Measurements from ENCODE around the gene CYSTM1.

CYSTM1 gene

GRCh38 chr5:140181002-140181483 is 6.1 kb downstream of the CYSTM1 start:
- Histone ChIP-seq H3K27me3 (replicated peaks; ENCODE audit: control insufficient read depth, insufficient read depth, low read length) (no peaks in the 10 kb centered on the region), H3K9ac (ENCODE audit: low read length) (peak overlapping the region; percentile 56)

DNA sequence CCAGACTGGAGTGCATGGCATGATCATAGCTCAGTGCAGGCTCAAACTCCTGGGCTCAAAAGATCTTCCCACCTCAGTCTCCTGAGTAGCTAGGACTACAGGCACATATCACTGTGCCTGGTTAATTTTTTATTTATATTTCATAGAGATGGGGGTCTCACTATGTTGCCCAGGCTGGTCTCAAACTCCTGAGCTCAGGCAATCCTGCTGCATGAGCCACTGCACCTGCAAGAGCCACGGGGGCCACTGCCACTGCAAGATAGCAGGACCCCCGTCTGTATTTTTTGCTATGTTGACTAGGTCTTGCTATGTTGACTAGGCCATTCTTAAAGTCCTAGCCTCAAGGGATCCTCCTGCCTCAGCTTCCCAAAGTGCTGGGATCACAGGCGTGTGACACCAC is 6.5 kb downstream of the CYSTM1 start:
- Histone ChIP-seq H3K9ac (ENCODE audit: low read length) (peak overlapping the region; percentile 56), H3K27me3 (replicated peaks; ENCODE audit: control insufficient read depth, insufficient read depth, low read length) (no peaks in the 10 kb centered on the region)
- no peak for DNase-seq (ENCODE audit: low read depth)

More at GRCh38 chr5:140181002-140181483, 6.1 kb downstream of the CYSTM1 start:
- DNase-seq (ENCODE audit: low read depth) = no peak
- Histone ChIP-seq H3K36me3 (ENCODE audit: control insufficient read depth, insufficient read depth, low read length, severe bottlenecking) (no peaks in the 10 kb centered on the region), H3K4me3 (ENCODE audit: low read length) (peak overlapping the region; percentile 45), H3K9me3 (ENCODE audit: control insufficient read depth, low read length) (no peaks in the 10 kb centered on the region), H3K4me1 (ENCODE audit: control insufficient read depth, insufficient read depth, low read length) (peaks cover 67% of the 10 kb centered on the region)

DNA sequence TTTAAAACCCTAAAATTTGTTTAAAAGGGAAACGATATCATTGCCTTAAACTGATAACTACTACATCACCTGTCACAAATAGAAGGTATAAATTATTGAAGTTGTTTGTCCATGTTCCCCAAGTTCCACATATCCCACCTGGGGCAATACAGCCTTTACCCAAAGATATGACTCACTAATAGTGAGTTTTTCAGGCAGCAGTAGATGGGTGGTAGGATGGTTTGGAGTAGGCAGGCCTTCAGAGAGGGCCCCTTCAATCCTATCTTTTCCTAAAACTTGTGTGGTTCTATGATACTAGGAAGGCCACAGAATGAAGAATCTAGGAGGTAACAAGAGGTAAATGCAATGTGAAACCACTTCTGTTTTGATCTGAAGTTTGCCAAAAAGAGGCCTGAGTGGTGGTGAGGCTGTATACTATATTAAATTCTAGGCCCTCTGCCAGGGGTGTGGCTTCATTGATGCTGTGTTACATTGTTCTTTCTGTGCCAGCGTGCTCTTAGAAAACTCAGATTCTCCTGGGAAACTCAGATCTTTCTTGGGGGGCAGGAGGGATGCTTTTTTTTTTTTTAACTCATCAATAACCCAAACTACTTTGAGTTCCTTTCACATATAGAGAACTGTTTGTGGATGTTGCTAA is 7.2 kb downstream of the CYSTM1 start:
- Histone ChIP-seq H3K36me3 (ENCODE audit: control insufficient read depth, insufficient read depth, low read length, severe bottlenecking) (no peaks in the 10 kb centered on the region), H3K4me3 (ENCODE audit: low read length) (peak overlapping the region; percentile 58), H3K9me3 (ENCODE audit: control insufficient read depth, low read length) (no peaks in the 10 kb centered on the region), H3K4me1 (ENCODE audit: control insufficient read depth, insufficient read depth, low read length) (peaks cover 57% of the 10 kb centered on the region), H3K9ac (ENCODE audit: low read length) (peak overlapping the region; percentile 75), H3K27me3 (replicated peaks; ENCODE audit: control insufficient read depth, insufficient read depth, low read length) (no peaks in the 10 kb centered on the region)
- DNase-seq (ENCODE audit: low read depth) = peak; percentile 83

More for the DNA sequence above, 6.5 kb downstream of the CYSTM1 start:
- Histone ChIP-seq H3K4me1 (ENCODE audit: control insufficient read depth, insufficient read depth, low read length) (peaks cover 62% of the 10 kb centered on the region), H3K36me3 (ENCODE audit: control insufficient read depth, insufficient read depth, low read length, severe bottlenecking) (no peaks in the 10 kb centered on the region), H3K9me3 (ENCODE audit: control insufficient read depth, low read length) (no peaks in the 10 kb centered on the region), H3K4me3 (ENCODE audit: low read length) (no peak overlapping the region)

DNA sequence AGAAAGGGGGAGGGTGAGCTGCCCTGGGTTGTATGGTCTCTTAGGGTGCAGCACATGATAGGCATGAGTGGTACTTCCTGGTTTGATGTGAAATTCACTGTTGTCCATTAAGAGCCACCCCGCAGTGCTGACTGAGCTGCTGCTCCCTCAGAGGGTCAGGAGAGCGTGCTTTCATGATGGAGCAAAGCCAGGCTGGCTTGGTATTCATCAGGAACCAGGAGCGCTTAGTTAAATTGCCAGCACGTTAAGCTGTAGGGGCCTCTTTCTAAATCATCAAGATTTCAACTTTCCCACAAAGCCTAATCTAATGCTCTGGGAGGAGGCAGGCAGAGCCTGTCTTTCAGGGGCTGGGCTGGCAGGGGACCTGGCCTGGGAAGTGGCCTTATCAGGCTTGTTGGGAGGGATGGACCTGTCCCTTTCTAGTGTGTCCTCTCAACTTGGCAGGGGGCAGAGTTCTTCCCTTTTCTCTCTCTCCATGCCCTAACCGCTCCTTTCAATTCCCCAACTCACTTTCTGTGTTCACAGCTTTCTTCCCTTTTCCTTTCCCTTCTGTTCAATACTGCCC is 7.9 kb downstream of the CYSTM1 start:
- peak overlapping the region; percentile 58 for H3K4me3 ChIP-seq (ENCODE audit: low read length)
- no peaks in the 10 kb centered on the region for H3K36me3 ChIP-seq (ENCODE audit: control insufficient read depth, insufficient read depth, low read length, severe bottlenecking)

DNA sequence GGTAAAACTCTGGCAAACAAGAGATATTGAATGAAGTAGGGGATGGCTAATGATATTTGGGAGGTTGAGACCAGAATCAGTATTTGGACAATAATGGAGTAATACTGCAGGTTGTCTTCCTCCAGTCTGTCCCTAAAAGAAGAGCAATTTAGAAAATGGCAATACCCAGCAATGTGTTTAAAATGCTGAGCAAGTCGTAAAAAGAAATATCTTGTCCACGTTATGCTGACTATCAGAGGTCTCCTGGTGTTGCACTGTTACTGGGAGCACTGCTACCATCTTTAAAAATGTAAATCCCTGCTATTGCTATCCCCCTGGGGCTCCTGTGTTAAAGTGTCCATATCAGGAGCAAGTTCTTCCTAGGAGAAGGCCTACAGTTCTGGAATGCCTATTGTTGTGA is 10.4 kb downstream of the CYSTM1 start:
- Histone ChIP-seq H3K27me3 (replicated peaks; ENCODE audit: control insufficient read depth, insufficient read depth, low read length) (no peaks in the 10 kb centered on the region), H3K36me3 (ENCODE audit: control insufficient read depth, insufficient read depth, low read length, severe bottlenecking) (no peaks in the 10 kb centered on the region), H3K4me3 (ENCODE audit: low read length) (no peak overlapping the region), H3K9ac (ENCODE audit: low read length) (no peak overlapping the region), H3K4me1 (ENCODE audit: control insufficient read depth, insufficient read depth, low read length) (peaks cover 43% of the 10 kb centered on the region), H3K9me3 (ENCODE audit: control insufficient read depth, low read length) (no peaks in the 10 kb centered on the region)
- no peak for DNase-seq (ENCODE audit: low read depth)

More for the DNA sequence above, 7.9 kb downstream of the CYSTM1 start:
- DNase-seq (ENCODE audit: low read depth) = peak; percentile 24
- peaks cover 52% of the 10 kb centered on the region for H3K4me1 ChIP-seq (ENCODE audit: control insufficient read depth, insufficient read depth, low read length)
- peak overlapping the region; percentile 75 for H3K9ac ChIP-seq (ENCODE audit: low read length)
- no peaks in the 10 kb centered on the region for H3K9me3 ChIP-seq (ENCODE audit: control insufficient read depth, low read length)
- no peaks in the 10 kb centered on the region for H3K27me3 ChIP-seq (replicated peaks; ENCODE audit: control insufficient read depth, insufficient read depth, low read length)

DNA sequence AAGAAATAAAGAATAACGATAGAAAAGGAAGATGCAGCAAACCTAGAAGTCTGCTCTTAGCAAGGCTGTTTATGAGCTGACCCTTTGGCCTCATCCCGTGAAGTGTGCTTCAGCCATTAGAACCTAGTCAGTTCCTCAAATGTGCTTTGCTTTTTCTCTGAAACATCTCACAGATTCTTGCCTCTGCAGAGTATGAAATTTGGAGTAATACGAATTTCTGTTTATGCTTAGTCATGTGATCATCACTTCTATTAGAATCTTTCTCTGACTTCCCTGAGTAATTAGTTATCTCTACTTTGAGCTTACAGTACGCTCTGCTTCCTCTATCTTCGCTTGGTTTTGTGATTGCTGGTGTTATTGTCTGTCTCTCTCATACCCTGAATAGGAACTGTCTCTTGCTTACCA is 11.3 kb downstream of the CYSTM1 start:
- DNase-seq (ENCODE audit: low read depth) = no peak
- Histone ChIP-seq H3K36me3 (ENCODE audit: control insufficient read depth, insufficient read depth, low read length, severe bottlenecking) (no peaks in the 10 kb centered on the region), H3K9me3 (ENCODE audit: control insufficient read depth, low read length) (no peaks in the 10 kb centered on the region), H3K4me3 (ENCODE audit: low read length) (no peak overlapping the region), H3K4me1 (ENCODE audit: control insufficient read depth, insufficient read depth, low read length) (peaks cover 43% of the 10 kb centered on the region), H3K27me3 (replicated peaks; ENCODE audit: control insufficient read depth, insufficient read depth, low read length) (no peaks in the 10 kb centered on the region), H3K9ac (ENCODE audit: low read length) (no peak overlapping the region)

DNA sequence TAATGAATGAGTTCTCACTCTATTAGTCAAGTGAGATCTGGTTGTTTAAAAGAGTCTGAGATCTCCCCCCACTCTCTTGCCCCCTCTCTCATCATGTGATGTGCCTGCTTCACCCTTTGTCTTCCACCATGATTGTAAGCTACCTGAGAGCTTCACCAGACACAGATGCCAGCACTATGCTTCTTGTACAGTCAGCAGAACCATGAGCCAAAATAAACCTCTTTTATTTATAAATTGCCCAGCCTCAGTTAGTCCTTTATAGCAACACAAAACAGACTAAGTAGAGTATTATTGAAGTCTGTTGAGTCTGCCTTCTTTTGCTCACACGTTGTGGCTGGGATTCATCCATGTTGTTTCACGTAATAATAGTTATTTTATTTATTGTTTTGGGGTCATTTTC is 14.3 kb downstream of the CYSTM1 start:
- no peaks in the 10 kb centered on the region for H3K27me3 ChIP-seq (replicated peaks; ENCODE audit: control insufficient read depth, insufficient read depth, low read length)
- H3K4me3 ChIP-seq (ENCODE audit: low read length) = no peak overlapping the region
- DNase-seq (ENCODE audit: low read depth) = no peak
- H3K9me3 ChIP-seq (ENCODE audit: control insufficient read depth, low read length) = no peaks in the 10 kb centered on the region
- H3K4me1 ChIP-seq (ENCODE audit: control insufficient read depth, insufficient read depth, low read length) = peaks cover 24% of the 10 kb centered on the region
- H3K9ac ChIP-seq (ENCODE audit: low read length) = no peak overlapping the region
- no peaks in the 10 kb centered on the region for H3K36me3 ChIP-seq (ENCODE audit: control insufficient read depth, insufficient read depth, low read length, severe bottlenecking)

- Histone ChIP-seq H3K36me3 (ENCODE audit: control insufficient read depth, insufficient read depth, low read length, severe bottlenecking) (peaks cover 9% of the 10 kb centered on the region), H3K9me3 (ENCODE audit: control insufficient read depth, low read length) (no peaks in the 10 kb centered on the region), H3K27me3 (replicated peaks; ENCODE audit: control insufficient read depth, insufficient read depth, low read length) (no peaks in the 10 kb centered on the region), H3K9ac (ENCODE audit: low read length) (peak overlapping the region; percentile 30), H3K4me1 (ENCODE audit: control insufficient read depth, insufficient read depth, low read length) (peaks cover 24% of the 10 kb centered on the region), H3K4me3 (ENCODE audit: low read length) (peak overlapping the region; percentile 25)
- DNase-seq (ENCODE audit: low read depth) = peak; percentile 35
These were observed 15.2 kb downstream of the CYSTM1 start for GRCh38 chr5:140189977-140190871.

GRCh38 chr5:140190872-140191218 is 15.9 kb downstream of the CYSTM1 start:
- no peaks in the 10 kb centered on the region for H3K27me3 ChIP-seq (replicated peaks; ENCODE audit: control insufficient read depth, insufficient read depth, low read length)
- H3K9me3 ChIP-seq (ENCODE audit: control insufficient read depth, low read length) = no peaks in the 10 kb centered on the region
- peaks cover 24% of the 10 kb centered on the region for H3K4me1 ChIP-seq (ENCODE audit: control insufficient read depth, insufficient read depth, low read length)
- peak overlapping the region; percentile 25 for H3K4me3 ChIP-seq (ENCODE audit: low read length)
- peak overlapping the region; percentile 30 for H3K9ac ChIP-seq (ENCODE audit: low read length)
- DNase-seq (ENCODE audit: low read depth) = no peak
- peaks cover 9% of the 10 kb centered on the region for H3K36me3 ChIP-seq (ENCODE audit: control insufficient read depth, insufficient read depth, low read length, severe bottlenecking)

GRCh38 chr5:140192715-140193430 is 17.9 kb downstream of the CYSTM1 start:
- peaks cover 24% of the 10 kb centered on the region for H3K4me1 ChIP-seq (ENCODE audit: control insufficient read depth, insufficient read depth, low read length)
- H3K4me3 ChIP-seq (ENCODE audit: low read length) = no peak overlapping the region
- H3K9me3 ChIP-seq (ENCODE audit: control insufficient read depth, low read length) = no peaks in the 10 kb centered on the region
- H3K36me3 ChIP-seq (ENCODE audit: control insufficient read depth, insufficient read depth, low read length, severe bottlenecking) = peaks cover 11% of the 10 kb centered on the region
- H3K27me3 ChIP-seq (replicated peaks; ENCODE audit: control insufficient read depth, insufficient read depth, low read length) = no peaks in the 10 kb centered on the region
- no peak overlapping the region for H3K9ac ChIP-seq (ENCODE audit: low read length)
- no peak for DNase-seq (ENCODE audit: low read depth)

DNA sequence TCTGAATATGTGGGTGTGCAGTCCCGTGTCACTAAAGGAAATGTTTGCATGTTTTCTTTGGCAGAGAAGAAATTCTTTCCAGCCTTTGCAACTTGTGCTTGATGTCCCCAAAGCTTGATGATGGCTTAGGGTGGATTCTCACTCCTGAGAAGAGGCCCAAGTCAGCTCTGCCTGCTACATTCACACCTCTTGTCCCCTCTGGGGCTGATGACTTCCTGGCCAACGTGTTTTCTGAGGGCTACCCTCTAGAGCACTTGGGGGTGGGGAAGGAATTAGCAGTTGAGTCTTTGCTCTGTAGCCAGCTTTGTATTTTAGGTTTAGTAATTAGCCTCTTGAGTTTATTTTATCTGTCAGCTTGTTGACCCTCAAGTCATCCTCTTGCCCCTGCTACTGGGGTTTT is 19.7 kb downstream of the CYSTM1 start:
- no peak overlapping the region for H3K4me3 ChIP-seq (ENCODE audit: low read length)
- no peaks in the 10 kb centered on the region for H3K9me3 ChIP-seq (ENCODE audit: control insufficient read depth, low read length)
- H3K36me3 ChIP-seq (ENCODE audit: control insufficient read depth, insufficient read depth, low read length, severe bottlenecking) = peaks cover 11% of the 10 kb centered on the region

More for the DNA sequence above, 19.7 kb downstream of the CYSTM1 start:
- H3K9ac ChIP-seq (ENCODE audit: low read length) = no peak overlapping the region
- peaks cover 22% of the 10 kb centered on the region for H3K4me1 ChIP-seq (ENCODE audit: control insufficient read depth, insufficient read depth, low read length)
- DNase-seq (ENCODE audit: low read depth) = no peak
- no peaks in the 10 kb centered on the region for H3K27me3 ChIP-seq (replicated peaks; ENCODE audit: control insufficient read depth, insufficient read depth, low read length)
